IPS DF 4.7 (cell line): Measurements from ENCODE around the gene CEP44.
"Not testable (repeated sequence)": the region's sequence is repeated elsewhere in the genome, so short reads cannot be mapped to it uniquely, and the experiment has no call there.

Experiments used
- DNase-seq: peaks from one replicate; pipeline ENCODE4 v3.0.0-alpha.2; 2013; ENCODE audit warnings: low spot score; ENCODE audit errors: extremely low read depth

Gene CEP44

GRCh38 chr4:174283507-174284471 lies at the start of gene CEP44, which contains the start of gene FBXO8:
TSS of gene CEP44 (plus strand) at chr4:174283911. CDS start at chr4:174299122, 15,211 bp downstream.
TSS of gene FBXO8 (minus strand) at chr4:174283667. CDS start at chr4:174263092, 20,575 bp downstream.
- no peak for DNase-seq

- DNase-seq, result no peak
These were observed 47.4 kb upstream of the CEP44 start for GRCh38 chr4:174236359-174236758.

- no peak for DNase-seq
These were observed 42.5 kb upstream of the CEP44 start for GRCh38 chr4:174241162-174241561.

GRCh38 chr4:174244441-174244840 lies 39.3 kb upstream of the CEP44 start:
- DNase-seq, result no peak

- no peak for DNase-seq
These were observed 38.0 kb upstream of the CEP44 start for GRCh38 chr4:174245714-174246113.

- no peak for DNase-seq
These were observed 35.3 kb upstream of the CEP44 start for GRCh38 chr4:174248407-174248806.

GRCh38 chr4:174252412-174252811 lies 31.3 kb upstream of the CEP44 start:
- DNase-seq, result no peak

- DNase-seq, result no peak
These were observed 29.1 kb upstream of the CEP44 start for GRCh38 chr4:174254613-174255012.

GRCh38 chr4:174255374-174255773 lies 28.3 kb upstream of the CEP44 start:
- DNase-seq, result no peak

- DNase-seq, result no peak
These were observed 27.9 kb upstream of the CEP44 start for GRCh38 chr4:174255786-174256185.

- no peak for DNase-seq
These were observed 27.4 kb upstream of the CEP44 start for GRCh38 chr4:174256277-174256713.

GRCh38 chr4:174259580-174259979 lies 24.1 kb upstream of the CEP44 start:
- DNase-seq, result no peak

GRCh38 chr4:174260099-174260498 lies 23.6 kb upstream of the CEP44 start:
- no peak for DNase-seq

GRCh38 chr4:174261432-174261831 lies 22.3 kb upstream of the CEP44 start:
- not testable (repeated sequence) for DNase-seq

- DNase-seq, result no peak
These were observed 20.9 kb upstream of the CEP44 start for GRCh38 chr4:174262624-174263444.

GRCh38 chr4:174263445-174263736 lies 20.3 kb upstream of the CEP44 start:
- no peak for DNase-seq

- DNase-seq, result no peak
These were observed 17.8 kb upstream of the CEP44 start for GRCh38 chr4:174265916-174266315.

GRCh38 chr4:174266416-174266815 lies 17.3 kb upstream of the CEP44 start:
- no peak for DNase-seq

GRCh38 chr4:174273930-174274329 lies 9.8 kb upstream of the CEP44 start:
- no peak for DNase-seq

GRCh38 chr4:174274436-174274835 lies 9.3 kb upstream of the CEP44 start:
- DNase-seq, result no peak

- no peak for DNase-seq
These were observed 8.6 kb upstream of the CEP44 start for GRCh38 chr4:174275101-174275500.

- DNase-seq, result no peak
These were observed 6.3 kb upstream of the CEP44 start for GRCh38 chr4:174277433-174277832.
